Activated CD4-positive, alpha-beta T cell treated with anti-CD3 and anti-CD28 coated beads, Interleukin-10, Interleukin-2, amounts not matched to agents 100 ng/mL and 50 ng/mL, durations not matched to agents 16 hours and 8 hours (primary cell): ENCODE data around the gene SHISA6.

Source experiments
- DNase-seq: peaks from one replicate; pipeline ENCODE4 v3.0.0-alpha.2; 2020

SHISA6 gene

DNA sequence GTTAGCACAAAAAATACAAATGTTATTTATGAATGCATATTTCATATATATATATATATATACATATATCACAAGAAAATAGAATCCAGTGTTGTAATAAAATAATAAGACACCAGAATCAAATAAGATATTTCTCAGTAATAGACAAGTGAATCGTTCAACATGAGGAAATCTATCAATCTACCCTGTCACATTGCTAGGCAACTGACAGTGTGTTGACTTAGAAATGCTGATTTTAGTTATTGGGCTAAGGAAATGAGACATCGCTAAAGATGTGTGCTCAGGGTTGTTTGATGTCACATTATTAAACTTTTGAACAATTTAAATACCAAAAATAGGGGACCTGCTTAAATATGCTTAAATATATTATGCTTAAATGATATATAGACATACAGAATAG lies 307.4 kb downstream of the SHISA6 start:
- DNase-seq, result no peak

- DNase-seq, result no peak
Observed at GRCh38 chr17:11550431-11550830, 309.4 kb downstream of the SHISA6 start.

DNA sequence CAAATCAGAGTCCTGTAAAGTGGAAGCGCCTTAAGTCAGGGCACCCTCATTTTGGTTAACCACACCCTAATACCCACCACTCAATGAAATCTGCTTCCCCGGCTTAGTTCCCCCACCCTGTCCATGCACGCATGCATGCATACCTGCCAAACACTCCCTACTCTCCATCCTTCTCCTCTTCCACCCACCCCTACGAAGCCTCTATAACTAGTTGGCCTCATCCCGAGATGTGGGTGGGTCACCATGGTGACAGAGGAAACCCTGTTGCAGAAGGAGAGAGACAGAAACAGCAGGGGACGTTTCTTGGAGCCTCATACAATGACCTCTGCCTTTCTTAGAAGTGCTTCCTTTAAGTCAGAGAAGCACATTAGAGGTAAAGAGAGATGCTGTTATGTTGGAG lies 310.4 kb downstream of the SHISA6 start:
- DNase-seq, result no peak

- no peak for DNase-seq
Observed at GRCh38 chr17:11553135-11553534, 312.1 kb downstream of the SHISA6 start.

DNA sequence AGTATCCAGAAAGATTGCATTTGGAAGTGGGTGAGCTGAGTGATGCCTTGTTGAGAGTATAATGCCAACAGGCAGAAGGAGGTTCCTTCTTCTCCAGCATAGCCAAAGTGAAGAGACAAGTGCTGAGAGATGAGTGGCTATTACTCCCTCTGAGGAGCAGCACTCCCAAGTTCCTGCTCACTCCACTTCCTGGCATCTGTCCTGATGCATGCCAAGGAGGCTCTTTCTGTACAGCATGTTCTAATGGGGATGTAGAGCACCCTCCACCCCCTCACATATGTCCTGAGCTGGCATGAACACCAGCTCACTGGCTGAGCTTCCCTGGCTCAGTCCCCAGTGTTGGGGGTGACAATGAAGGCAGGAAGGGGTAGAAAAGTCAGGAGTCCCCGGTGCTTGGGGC lies 313.0 kb downstream of the SHISA6 start:
- no peak for DNase-seq

- no peak for DNase-seq
Observed at GRCh38 chr17:11554542-11554941, 313.5 kb downstream of the SHISA6 start.

DNA sequence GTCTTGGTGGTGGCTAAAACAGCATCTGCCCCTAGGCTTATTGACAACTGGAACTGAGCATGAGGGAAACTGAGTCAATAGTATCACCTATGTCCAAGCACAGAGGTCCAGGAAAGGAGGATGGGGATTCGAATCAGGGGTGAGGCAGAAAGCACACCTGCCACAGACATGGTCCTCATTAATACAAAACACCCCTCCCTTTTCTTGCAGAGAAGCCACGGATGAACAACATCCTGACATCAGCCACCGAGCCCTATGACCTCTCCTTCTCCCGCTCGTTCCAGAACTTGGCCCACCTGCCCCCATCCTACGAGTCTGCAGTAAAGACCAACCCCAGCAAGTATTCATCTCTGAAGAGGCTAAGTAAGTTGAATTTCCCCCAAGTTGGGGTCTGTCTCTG lies 314.5 kb downstream of the SHISA6 start:
- DNase-seq, result no peak

DNA sequence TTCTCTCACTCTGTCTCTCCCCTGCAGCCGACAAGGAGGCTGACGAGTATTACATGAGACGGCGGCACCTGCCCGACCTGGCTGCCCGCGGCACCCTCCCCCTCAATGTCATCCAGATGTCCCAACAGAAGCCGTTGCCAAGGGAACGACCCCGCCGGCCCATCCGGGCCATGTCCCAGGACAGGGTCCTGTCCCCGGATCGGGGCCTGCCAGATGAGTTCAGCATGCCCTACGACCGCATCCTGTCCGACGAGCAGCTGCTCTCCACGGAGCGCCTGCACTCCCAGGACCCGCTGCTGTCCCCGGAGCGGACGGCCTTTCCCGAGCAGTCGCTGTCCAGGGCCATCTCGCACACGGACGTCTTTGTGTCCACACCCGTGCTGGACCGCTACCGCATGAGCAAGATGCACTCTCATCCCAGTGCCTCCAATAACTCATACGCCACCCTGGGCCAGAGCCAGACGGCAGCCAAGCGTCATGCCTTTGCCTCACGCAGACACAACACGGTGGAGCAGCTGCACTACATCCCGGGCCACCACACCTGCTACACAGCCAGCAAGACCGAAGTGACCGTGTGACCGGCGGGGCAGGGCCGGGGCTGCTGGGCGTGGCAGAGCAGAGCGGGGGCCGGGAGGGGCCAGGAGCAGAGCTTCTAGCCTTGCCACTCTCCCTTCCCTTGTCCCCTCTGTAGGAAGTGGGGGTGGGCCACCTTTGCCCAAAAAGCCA lies 316.9 kb downstream of the SHISA6 start:
- DNase-seq, result no peak

- no peak for DNase-seq
Observed at GRCh38 chr17:11558681-11559234, 317.7 kb downstream of the SHISA6 start.

DNA sequence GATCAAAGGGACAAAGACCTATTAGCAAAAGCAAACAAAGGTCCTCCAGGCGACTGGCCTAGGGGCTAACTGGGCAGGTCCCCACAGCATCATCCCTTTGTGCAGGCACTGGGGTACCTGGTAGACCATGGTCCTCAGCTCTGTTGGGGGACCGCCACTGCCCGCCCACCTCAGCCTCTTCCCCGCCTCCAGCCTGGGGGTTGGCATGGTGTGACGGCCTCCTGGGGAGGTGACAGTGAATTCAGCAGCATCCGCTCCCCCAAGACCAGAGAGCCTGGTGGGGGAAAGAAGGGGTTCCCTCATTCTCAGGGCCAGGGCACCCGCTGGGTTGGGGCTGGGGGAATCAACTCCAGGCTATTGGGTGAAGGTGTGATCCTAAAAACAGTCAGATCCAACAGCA lies 318.6 kb downstream of the SHISA6 start:
- no peak for DNase-seq

DNA sequence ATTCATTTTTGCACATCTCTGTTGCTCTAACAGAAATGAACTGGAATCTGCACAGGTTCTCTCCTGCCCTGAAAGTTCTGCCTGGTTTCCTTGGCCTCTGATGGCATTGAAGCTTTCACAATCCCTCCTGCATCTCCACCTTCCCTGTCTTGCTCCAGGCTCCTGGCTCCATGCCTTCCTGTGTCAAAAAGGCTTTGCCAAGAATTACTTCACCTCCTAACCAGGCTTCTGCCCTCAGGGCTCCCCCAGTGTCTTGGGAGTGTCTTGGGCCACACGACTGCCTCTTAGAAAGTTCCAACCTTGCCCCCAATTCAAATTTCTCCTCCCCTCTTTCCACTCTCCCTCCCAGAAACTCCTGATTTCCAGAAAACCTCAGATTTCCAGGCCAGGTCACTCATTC lies 320.3 kb downstream of the SHISA6 start:
- DNase-seq, result no peak

GRCh38 chr17:11561702-11562101 lies 320.7 kb downstream of the SHISA6 start:
- no peak for DNase-seq

- no peak for DNase-seq
Observed at GRCh38 chr17:11564589-11565380, 323.8 kb downstream of the SHISA6 start.

GRCh38 chr17:11565591-11565990 lies 324.6 kb downstream of the SHISA6 start:
- DNase-seq, result no peak

- no peak for DNase-seq
Observed at GRCh38 chr17:11578998-11579397, 338.0 kb downstream of the SHISA6 start.

GRCh38 chr17:11580677-11581076 lies 339.7 kb downstream of the SHISA6 start:
- DNase-seq, result no peak

- no peak for DNase-seq
Observed at GRCh38 chr17:11582217-11582616, 341.2 kb downstream of the SHISA6 start.

DNA sequence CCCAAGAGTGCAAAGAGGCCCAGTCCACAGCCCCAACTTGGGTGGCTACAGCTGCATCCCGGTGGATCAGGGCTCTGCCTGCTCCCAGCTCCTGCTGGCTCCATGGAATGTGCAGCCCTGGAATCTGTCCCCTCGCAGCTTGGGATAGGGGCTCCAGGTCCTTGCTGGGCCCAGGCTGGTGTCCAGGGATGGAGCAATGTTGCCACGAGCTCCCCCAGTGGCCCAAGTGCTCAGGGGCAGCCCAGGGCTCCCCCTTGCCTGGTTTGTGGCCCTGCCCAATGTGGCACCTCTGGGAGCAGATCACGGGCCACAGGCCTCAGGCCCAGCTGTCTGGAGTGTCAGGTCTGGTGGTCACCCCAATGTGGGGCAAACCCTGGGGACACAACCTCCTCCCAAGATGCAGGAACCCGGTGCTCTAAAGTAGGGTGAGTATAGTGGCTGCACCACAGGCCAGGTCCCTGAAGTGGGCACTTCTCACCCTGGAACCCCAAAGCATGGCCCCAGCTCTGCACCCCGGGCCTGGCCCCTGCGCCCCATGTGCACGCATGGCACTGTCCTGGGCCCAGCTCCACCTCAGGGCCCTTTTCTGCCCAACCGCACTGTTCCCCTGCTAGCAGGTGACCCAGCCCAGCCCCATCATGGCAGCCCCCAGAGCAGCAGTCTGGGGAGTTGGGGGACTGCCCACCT lies 342.4 kb downstream of the SHISA6 start:
- no peak for DNase-seq

GRCh38 chr17:11589716-11590115 lies 348.7 kb downstream of the SHISA6 start:
- no peak for DNase-seq

DNA sequence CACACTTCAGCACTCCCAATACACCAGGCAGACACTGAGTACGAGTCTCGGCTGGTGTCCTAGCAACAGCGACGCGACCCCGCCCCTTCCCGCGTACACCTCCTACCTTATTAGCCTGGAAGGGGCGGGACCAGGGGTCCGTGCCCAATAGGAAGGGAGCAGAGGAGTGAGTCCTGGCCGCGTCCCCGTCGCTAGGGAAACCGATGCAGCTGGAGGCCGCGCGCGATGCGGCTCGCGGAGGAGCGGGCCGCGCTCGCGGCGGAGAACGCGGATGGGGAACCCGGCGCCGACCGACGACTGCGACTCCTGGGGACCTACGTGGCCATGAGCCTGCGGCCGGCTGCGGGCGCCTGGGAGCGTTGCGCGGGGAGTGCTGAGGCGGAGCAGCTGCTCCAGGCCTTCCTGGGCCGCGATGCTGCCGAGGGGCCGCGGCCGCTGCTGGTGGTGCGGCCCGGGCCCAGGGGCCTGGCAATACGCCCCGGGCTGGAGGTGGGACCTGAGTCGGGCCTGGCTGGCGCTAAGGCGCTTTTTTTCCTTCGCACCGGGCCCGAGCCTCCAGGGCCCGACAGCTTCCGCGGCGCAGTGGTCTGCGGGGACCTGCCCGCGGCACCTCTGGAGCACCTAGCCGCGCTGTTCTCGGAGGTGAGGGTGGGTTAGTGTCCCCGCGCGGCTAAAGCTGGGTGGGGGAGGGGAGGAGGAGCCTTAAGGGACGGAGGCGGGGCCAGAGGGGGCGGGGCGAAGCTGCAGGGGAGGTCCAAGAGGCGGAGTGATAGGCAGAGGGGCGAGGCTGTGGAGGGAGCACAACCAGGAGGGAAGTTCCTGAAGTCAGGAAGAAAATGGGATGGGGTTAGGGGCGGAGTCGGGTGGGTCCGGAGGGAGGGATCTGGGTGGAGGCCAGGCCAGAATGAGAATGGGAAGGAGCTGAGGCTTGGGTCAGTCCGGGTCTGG lies 357.5 kb downstream of the SHISA6 start, which contains the start of gene DNAH9:
TSS of gene DNAH9 (plus strand) at position 197 of the 948 bp plus-strand sequence. CDS start at position 226, 29 bp downstream.
- peak; percentile 44 for DNase-seq

DNA sequence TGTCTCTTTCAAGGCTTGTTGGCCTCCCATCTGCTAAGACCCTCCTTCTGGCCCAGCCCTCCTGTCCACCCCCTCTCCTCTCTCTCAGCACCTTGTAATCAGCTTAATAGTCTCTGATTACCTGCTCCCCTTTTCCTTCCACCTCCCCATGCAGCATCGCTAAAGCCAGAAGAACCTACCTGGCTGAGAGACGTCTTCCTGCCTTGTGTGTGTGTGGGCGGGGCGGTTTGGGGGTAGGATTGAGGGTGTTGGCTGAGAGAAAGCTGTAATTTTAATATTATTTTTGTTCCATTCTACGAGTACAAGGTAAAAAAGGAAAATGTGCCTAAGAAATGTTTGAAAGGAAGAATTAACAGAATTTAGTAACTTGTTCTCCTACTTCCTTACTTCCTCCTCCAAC lies 360.6 kb downstream of the SHISA6 start:
- no peak for DNase-seq

- no peak for DNase-seq
Observed at GRCh38 chr17:11608396-11608795, 367.4 kb downstream of the SHISA6 start.
